ENCODE measurements around the gene SHISA4. TPM values are rescaled to one million over a fixed set of nuclear protein-coding genes. Genes with fewer than 3 reads are reported as not detected.
A peak's percentile ranks its signal among the peaks of the same experiment; 100 is the strongest.
"Not testable (repeated sequence)": the region's sequence is repeated elsewhere in the genome, so short reads cannot be mapped to it uniquely, and the experiment has no call there.

SHISA4 gene
- total RNA-seq, 6 donors from 2014 or later = 4.6 to 20.9 (median 11.8) TPM

- ATAC-seq (ENCODE audit: low FRiP score in 2 of 2) (peak in 1 of 2 donors; percentile 29), DNase-seq (no peak)
- WGBS, 2 donors = 59 to 64% methylated on average over 2 of the region's 2 CpGs
- Histone ChIP-seq H3K27me3 (no peaks in the 10 kb centered on the region), H3K4me1 (peaks cover 6 to 25% (median 17%) of the 10 kb centered on the region in 4 donors), H3K4me3 (no peak overlapping the region), H3K27ac (peak overlapping the region; percentile 65 to 74 (median 69)), H3K9me3 (no peaks in the 10 kb centered on the region), H3K36me3 (peaks cover 20 to 68% (median 30%) of the 10 kb centered on the region in 4 donors)
- TF ChIP-seq POLR2A (IDR thresholded peaks at IDR 0.05) (no peak), POLR2AphosphoS5 (IDR thresholded peaks at IDR 0.05) (no peak), CTCF (IDR thresholded peaks at IDR 0.05) (no peak), EP300 (IDR thresholded peaks at IDR 0.05) (no peak)
Observed at GRCh38 chr1:201849372-201850052, 39.2 kb upstream of the SHISA4 start.

GRCh38 chr1:201850053-201850397 lies 38.7 kb upstream of the SHISA4 start:
- Histone ChIP-seq H3K4me1 (peaks cover 6 to 25% (median 17%) of the 10 kb centered on the region in 4 donors), H3K36me3 (peaks cover 20 to 73% (median 33%) of the 10 kb centered on the region in 4 donors), H3K4me3 (no peak overlapping the region), H3K27me3 (no peaks in the 10 kb centered on the region), H3K27ac (peak overlapping the region; percentile 65 to 74 (median 69)), H3K9me3 (no peaks in the 10 kb centered on the region)
- peak in 1 of 2 donors; percentile 58 for DNase-seq
- ATAC-seq (ENCODE audit: low FRiP score in 2 of 2) = peak; percentile 78 to 79
- 23 to 30% methylated on average over 1 of the region's 1 CpG for whole genome bisulfite sequencing, 2 donors
- TF ChIP-seq CTCF (IDR thresholded peaks at IDR 0.05) (no peak), EP300 (IDR thresholded peaks at IDR 0.05) (no peak), POLR2A (IDR thresholded peaks at IDR 0.05) (no peak), POLR2AphosphoS5 (IDR thresholded peaks at IDR 0.05) (no peak)

GRCh38 chr1:201851949-201852348 lies 36.7 kb upstream of the SHISA4 start:
- Histone ChIP-seq H3K36me3 (peaks cover 33 to 92% (median 49%) of the 10 kb centered on the region in 4 donors), H3K9me3 (no peaks in the 10 kb centered on the region), H3K4me1 (peaks cover 6 to 21% (median 17%) of the 10 kb centered on the region in 4 donors), H3K27ac (no peak overlapping the region), H3K4me3 (no peak overlapping the region), H3K27me3 (no peaks in the 10 kb centered on the region)
- ATAC-seq (ENCODE audit: low FRiP score in 2 of 2) = no peak
- TF ChIP-seq CTCF (IDR thresholded peaks at IDR 0.05) = no peak
- no peak for TF ChIP-seq EP300 (IDR thresholded peaks at IDR 0.05)
- WGBS, 2 donors = 75 to 90% methylated on average over 1 of the region's 1 CpG
- no peak for DNase-seq

GRCh38 chr1:201856722-201857121 lies 32.0 kb upstream of the SHISA4 start:
- H3K27ac ChIP-seq; H3K4me1 ChIP-seq; DNase-seq; ATAC-seq (ENCODE audit: low FRiP score in 2 of 2); H3K4me3 ChIP-seq; H3K27me3 ChIP-seq; H3K9me3 ChIP-seq: not testable (repeated sequence)
- 100% methylated on average over 2 of the region's 2 CpGs for WGBS, 2 donors
- peaks cover 42 to 92% (median 60%) of the 10 kb centered on the region in 4 donors for H3K36me3 ChIP-seq

GRCh38 chr1:201859424-201859823 lies 29.3 kb upstream of the SHISA4 start:
- ATAC-seq (ENCODE audit: low FRiP score in 2 of 2) = no peak
- DNase-seq = no peak
- H3K27ac ChIP-seq = no peak overlapping the region
- H3K36me3 ChIP-seq = peaks cover 22 to 90% (median 44%) of the 10 kb centered on the region in 4 donors
- H3K4me1 ChIP-seq = peaks cover 0 to 2% (median 0%) of the 10 kb centered on the region in 4 donors
- H3K4me3 ChIP-seq = no peak overlapping the region
- H3K27me3 ChIP-seq = no peaks in the 10 kb centered on the region
- 66 to 82% methylated on average over 5 of the region's 5 CpGs for WGBS, 2 donors
- no peaks in the 10 kb centered on the region for H3K9me3 ChIP-seq
- TF ChIP-seq POLR2AphosphoS5 (IDR thresholded peaks at IDR 0.05) (no peak), EP300 (IDR thresholded peaks at IDR 0.05) (no peak), POLR2A (IDR thresholded peaks at IDR 0.05) (no peak), CTCF (IDR thresholded peaks at IDR 0.05) (no peak)

All from upper lobe of left lung (tissue), 6 donors.